Loucy (cell line): ENCODE results near the gene ATG10.

Experiments used
- H2AFZ ChIP-seq: fragments of 200-600 bp; sonication (generic); 2 replicates; pipeline ENCODE4 v1.6.0; 2016; ENCODE audit warnings: antibody characterized with exemption, mild to moderate bottlenecking, low read length, moderate library complexity
- H3F3A ChIP-seq: fragments of 200-600 bp; 2 replicates; pipeline ENCODE4 v1.6.0; 2016; ENCODE audit warnings: antibody characterized with exemption, low read depth, mild to moderate bottlenecking
- H3K27me3 ChIP-seq: fragments of 200-600 bp; sonication (generic); 2 replicates; pipeline ENCODE4 v1.6.1; 2014; ENCODE audit warnings: low read length, mild to moderate bottlenecking; ENCODE audit not compliant: insufficient read depth, poor library complexity, severe bottlenecking
- H3K36me3 ChIP-seq: fragments of 200-600 bp; sonication (generic); 2 replicates; pipeline ENCODE4 v1.6.1; 2016; ENCODE audit warnings: low read length; ENCODE audit not compliant: insufficient read depth
- H3K4me1 ChIP-seq: fragments of 200-600 bp; sonication (generic); 2 replicates; pipeline ENCODE4 v1.5.1; 2014; ENCODE audit warnings: low read length, mild to moderate bottlenecking; ENCODE audit not compliant: insufficient read depth, poor library complexity, severe bottlenecking
- H3K4me2 ChIP-seq: fragments of 200-600 bp; sonication (generic); 2 replicates; pipeline ENCODE4 v1.6.0; 2014; ENCODE audit warnings: antibody characterized with exemption, low read length, low read depth, mild to moderate bottlenecking; ENCODE audit not compliant: poor library complexity, severe bottlenecking
- H3K4me3 ChIP-seq: fragments of 200-600 bp; sonication (generic); 2 replicates; pipeline ENCODE4 v1.5.1; 2014; ENCODE audit warnings: low read length, mild to moderate bottlenecking, mixed read lengths; ENCODE audit not compliant: poor library complexity, severe bottlenecking
- H3K79me2 ChIP-seq: fragments of 200-600 bp; sonication (generic); 2 replicates; pipeline ENCODE4 v1.6.1; 2014; ENCODE audit warnings: low read length; ENCODE audit not compliant: insufficient read depth
- H3K9ac ChIP-seq: fragments of 200-600 bp; sonication (generic); 2 replicates; pipeline ENCODE4 v1.6.0; 2014; ENCODE audit warnings: mild to moderate bottlenecking, low read depth, low read length, moderate library complexity; ENCODE audit not compliant: poor library complexity, severe bottlenecking
- H3K9me2 ChIP-seq: fragments of 200-600 bp; sonication (generic); replicated peaks from 2 replicates; pipeline ENCODE4 v1.6.1; 2016; ENCODE audit warnings: low read depth, low read length, mixed read lengths
- H3K9me3 ChIP-seq: fragments of 200-600 bp; sonication (generic); 2 replicates; pipeline ENCODE4 v1.6.1; 2014; ENCODE audit warnings: mild to moderate bottlenecking, antibody characterized with exemption, low read length, low read depth; ENCODE audit not compliant: insufficient read depth
- H4K20me1 ChIP-seq: fragments of 200-600 bp; sonication (generic); 2 replicates; pipeline ENCODE4 v1.6.0; 2014; ENCODE audit warnings: antibody characterized with exemption, low read length, mild to moderate bottlenecking; ENCODE audit not compliant: insufficient read depth, poor library complexity, severe bottlenecking
- EZH2phosphoT487 ChIP-seq: fragments of 200-600 bp; IDR thresholded peaks from 2 replicates; pipeline ENCODE4 v1.6.1; 2018; ENCODE audit warnings: antibody characterized with exemption, mild to moderate bottlenecking, moderate library complexity, borderline replicate concordance
- TF ChIP-seq, protein P1 (sequence below): fragments of 200-600 bp; sonication (generic); conservative IDR thresholded peaks from 2 replicates; pipeline ENCODE4 v1.5.1; 2014; ENCODE audit warnings: mild to moderate bottlenecking, antibody characterized with exemption, low read length

ATG10 gene

DNA sequence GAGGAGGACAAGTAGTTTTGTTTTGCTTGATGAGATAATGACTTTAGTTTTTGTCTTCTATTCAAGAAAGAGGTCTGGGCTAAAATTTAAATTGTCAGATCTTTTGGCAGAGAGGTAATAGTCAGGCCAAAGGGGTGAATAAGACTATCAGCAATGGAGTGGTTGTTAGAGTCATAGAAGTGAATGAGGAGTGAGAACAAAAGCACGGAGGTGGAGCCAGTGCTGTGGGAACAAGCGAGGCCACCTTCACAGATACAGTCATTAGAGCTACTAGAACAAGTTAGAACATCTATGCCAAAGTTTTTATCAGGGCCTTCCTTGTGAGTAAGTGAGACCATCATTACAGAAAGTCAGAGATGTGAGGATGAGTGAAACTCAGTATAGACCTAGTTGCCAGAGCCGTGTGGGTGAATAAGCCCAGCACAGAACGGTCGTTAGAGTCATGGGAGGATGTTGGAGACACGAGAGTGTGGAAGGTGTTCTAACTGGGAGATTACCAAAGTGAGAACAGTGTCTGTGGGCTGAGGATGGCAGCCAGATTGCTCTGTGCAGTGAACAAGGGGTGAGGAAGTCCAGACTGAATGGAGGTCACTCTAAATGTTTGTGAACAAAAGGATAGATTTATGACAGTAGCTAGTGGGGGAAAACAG lies 171.2 kb downstream of the ATG10 start:
- TF ChIP-seq, protein P1, sequence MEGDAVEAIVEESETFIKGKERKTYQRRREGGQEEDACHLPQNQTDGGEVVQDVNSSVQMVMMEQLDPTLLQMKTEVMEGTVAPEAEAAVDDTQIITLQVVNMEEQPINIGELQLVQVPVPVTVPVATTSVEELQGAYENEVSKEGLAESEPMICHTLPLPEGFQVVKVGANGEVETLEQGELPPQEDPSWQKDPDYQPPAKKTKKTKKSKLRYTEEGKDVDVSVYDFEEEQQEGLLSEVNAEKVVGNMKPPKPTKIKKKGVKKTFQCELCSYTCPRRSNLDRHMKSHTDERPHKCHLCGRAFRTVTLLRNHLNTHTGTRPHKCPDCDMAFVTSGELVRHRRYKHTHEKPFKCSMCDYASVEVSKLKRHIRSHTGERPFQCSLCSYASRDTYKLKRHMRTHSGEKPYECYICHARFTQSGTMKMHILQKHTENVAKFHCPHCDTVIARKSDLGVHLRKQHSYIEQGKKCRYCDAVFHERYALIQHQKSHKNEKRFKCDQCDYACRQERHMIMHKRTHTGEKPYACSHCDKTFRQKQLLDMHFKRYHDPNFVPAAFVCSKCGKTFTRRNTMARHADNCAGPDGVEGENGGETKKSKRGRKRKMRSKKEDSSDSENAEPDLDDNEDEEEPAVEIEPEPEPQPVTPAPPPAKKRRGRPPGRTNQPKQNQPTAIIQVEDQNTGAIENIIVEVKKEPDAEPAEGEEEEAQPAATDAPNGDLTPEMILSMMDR, result no peak
- no peak for TF ChIP-seq EZH2phosphoT487

DNA sequence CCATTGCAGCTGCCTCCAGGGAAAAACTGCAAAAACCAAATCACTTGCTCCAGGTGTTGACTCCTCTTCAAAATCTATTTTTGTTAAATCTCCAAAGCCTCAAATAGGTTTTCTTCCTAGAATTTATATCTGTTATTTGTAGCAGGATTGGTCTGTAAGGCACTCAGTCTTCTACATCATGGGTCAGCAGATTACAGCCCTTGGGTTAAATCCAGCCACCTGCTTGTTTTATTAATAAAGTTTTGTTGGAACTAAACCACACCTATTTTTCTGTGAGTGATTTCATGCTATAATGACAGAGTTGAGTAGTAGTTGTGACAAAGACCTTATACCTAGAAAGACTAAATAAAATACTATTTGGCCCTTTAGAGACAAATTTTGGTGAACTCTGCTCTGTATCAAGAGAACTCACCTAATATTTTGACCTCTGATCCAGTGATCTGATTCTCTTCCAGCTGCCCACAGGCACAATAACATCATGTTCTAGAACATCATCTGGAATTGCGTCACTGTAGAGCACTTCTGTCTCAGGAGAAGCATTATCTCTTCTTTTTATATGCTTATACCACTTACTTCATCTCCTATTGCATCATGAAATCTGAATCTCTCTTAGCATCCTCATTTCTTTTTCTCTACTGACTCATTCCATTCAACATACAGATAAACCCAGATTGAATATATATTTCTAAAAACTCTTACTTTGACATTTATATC lies 176.2 kb downstream of the ATG10 start:
- no peaks in the 10 kb centered on the region for H3K4me1 ChIP-seq
- H3K36me3 ChIP-seq, result no peaks in the 10 kb centered on the region
- no peaks in the 10 kb centered on the region for H3K27me3 ChIP-seq
- no peak for TF ChIP-seq EZH2phosphoT487
- TF ChIP-seq, protein P1, result no peak
- no peaks in the 10 kb centered on the region for H4K20me1 ChIP-seq
- no peaks in the 10 kb centered on the region for H3K9me3 ChIP-seq
- H3K9ac ChIP-seq, result no peak overlapping the region
- no peaks in the 10 kb centered on the region for H3K9me2 ChIP-seq
- no peak overlapping the region for H2AFZ ChIP-seq
- H3F3A ChIP-seq, result no peaks in the 10 kb centered on the region
- H3K79me2 ChIP-seq, result no peaks in the 10 kb centered on the region
- H3K4me3 ChIP-seq, result no peak overlapping the region
- no peak overlapping the region for H3K4me2 ChIP-seq

More for the DNA sequence above, 171.2 kb downstream of the ATG10 start:
- no peaks in the 10 kb centered on the region for H3K9me2 ChIP-seq
- no peaks in the 10 kb centered on the region for H3K36me3 ChIP-seq
- no peaks in the 10 kb centered on the region for H4K20me1 ChIP-seq
- no peaks in the 10 kb centered on the region for H3K27me3 ChIP-seq
- no peak overlapping the region for H3K4me2 ChIP-seq
- H2AFZ ChIP-seq, result no peak overlapping the region; the same call in 1 of the 2 replicates
- H3K9me3 ChIP-seq, result no peaks in the 10 kb centered on the region
- no peaks in the 10 kb centered on the region for H3F3A ChIP-seq
- no peaks in the 10 kb centered on the region for H3K79me2 ChIP-seq
- H3K4me3 ChIP-seq, result no peak overlapping the region
- H3K4me1 ChIP-seq, result no peaks in the 10 kb centered on the region
- H3K9ac ChIP-seq, result no peak overlapping the region

DNA sequence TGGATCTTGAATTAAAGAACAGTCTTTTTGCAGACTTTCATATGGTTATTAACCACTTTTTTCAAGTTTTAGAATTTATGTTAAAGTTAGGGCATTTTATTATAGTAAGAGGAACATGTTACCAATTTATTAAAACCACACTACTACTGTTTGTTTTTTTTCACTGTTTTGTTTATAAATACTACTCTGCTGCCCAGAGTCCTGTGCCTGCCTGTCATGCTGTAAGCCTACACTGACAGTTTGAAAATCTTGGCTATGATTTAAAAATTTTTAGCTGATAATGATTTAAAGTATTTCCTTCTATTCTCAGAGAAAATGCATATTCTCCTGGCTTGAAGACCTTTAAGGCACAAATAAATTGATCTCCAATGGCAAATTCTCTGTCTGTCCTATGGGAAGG lies 177.6 kb downstream of the ATG10 start:
- Histone ChIP-seq H3K27me3 (no peaks in the 10 kb centered on the region), H3K4me3 (no peak overlapping the region), H3K4me1 (no peaks in the 10 kb centered on the region)

More for the DNA sequence above, 177.6 kb downstream of the ATG10 start:
- H3K9ac ChIP-seq, result no peak overlapping the region
- no peak for TF ChIP-seq EZH2phosphoT487
- TF ChIP-seq, protein P1, result no peak
- no peaks in the 10 kb centered on the region for H3K9me2 ChIP-seq
- H3K9me3 ChIP-seq, result no peaks in the 10 kb centered on the region
- H3K79me2 ChIP-seq, result no peaks in the 10 kb centered on the region
- H3F3A ChIP-seq, result no peaks in the 10 kb centered on the region
- no peak overlapping the region for H3K4me2 ChIP-seq
- no peak overlapping the region for H2AFZ ChIP-seq
- H4K20me1 ChIP-seq, result no peaks in the 10 kb centered on the region
- H3K36me3 ChIP-seq, result no peaks in the 10 kb centered on the region
